Astrocyte (in vitro differentiated cells and primary cell): ENCODE data around the gene NNT.

Experiments used
- CTCF ChIP-seq: IDR thresholded peaks from 2 replicates; pipeline ENCODE4 v1.5.1; 2011; ENCODE audit warnings: low read depth, mild to moderate bottlenecking, inconsistent platforms, low read length, moderate library complexity; ENCODE audit not compliant: insufficient read depth
- EZH2 ChIP-seq: IDR thresholded peaks from 2 replicates; pipeline ENCODE4 v1.6.1; 2012; ENCODE audit warnings: mild to moderate bottlenecking, low read length, inconsistent platforms; ENCODE audit not compliant: insufficient read depth

GRCh38 chr5:43553381-43553780 is 49.6 kb upstream of the NNT start:
- TF ChIP-seq CTCF (no peak), EZH2 (no peak)
